HG03060 (cell line): ENCODE results near the gene ARPC4.
"Not testable (repeated sequence)": the region's sequence is repeated elsewhere in the genome, so short reads cannot be mapped to it uniquely, and the experiment has no call there.

Experiments
- ATAC-seq: cut with Tn5 transposase; IDR thresholded peaks from one replicate; pipeline ENCODE4 v1.9.1; 2021; ENCODE audit warnings: low read depth, moderate number of reproducible peaks; ENCODE audit not compliant: unreplicated experiment

Gene ARPC4

GRCh38 chr3:9848860-9849259 is 56.0 kb downstream of the ARPC4 start:
- ATAC-seq = not testable (repeated sequence)

DNA sequence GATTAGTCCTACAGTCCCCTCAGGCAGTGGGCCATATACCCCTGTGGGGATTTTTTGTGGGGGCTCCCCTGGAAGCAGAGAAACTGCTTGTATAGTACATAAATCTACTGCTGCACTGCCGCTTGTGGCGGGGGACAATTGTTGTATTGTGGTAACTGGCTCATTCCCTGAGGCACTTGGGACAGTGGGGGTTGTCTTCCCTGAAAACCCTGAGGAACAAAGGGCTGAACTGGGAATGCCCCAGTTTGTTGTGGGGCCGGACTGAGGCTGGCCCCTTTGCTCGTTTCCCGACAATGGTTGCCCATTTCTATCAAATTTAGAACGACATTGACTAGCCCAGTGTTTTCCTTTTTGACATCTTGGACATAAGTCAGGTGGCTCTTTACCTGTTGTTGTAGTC is 58.5 kb downstream of the ARPC4 start:
- not testable (repeated sequence) for ATAC-seq

DNA sequence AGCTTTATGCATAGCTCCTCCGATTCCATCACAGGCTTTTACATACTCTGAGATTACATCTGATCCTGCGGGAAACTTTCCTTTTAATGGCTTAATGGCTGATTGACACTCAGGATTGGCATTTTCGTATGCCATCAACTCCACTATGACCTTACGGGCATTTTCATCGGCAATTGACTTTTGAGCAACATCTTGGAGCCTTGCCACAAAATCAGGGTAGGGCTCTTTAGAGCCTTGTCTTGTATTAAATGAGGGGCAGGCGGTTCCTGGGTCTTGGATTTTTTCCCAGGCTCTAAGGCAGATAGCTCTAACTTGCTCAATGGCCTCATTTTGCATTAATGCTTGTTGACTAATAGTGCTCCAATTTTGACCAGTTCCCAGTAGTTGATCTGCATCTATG is 59.0 kb downstream of the ARPC4 start:
- not testable (repeated sequence) for ATAC-seq

DNA sequence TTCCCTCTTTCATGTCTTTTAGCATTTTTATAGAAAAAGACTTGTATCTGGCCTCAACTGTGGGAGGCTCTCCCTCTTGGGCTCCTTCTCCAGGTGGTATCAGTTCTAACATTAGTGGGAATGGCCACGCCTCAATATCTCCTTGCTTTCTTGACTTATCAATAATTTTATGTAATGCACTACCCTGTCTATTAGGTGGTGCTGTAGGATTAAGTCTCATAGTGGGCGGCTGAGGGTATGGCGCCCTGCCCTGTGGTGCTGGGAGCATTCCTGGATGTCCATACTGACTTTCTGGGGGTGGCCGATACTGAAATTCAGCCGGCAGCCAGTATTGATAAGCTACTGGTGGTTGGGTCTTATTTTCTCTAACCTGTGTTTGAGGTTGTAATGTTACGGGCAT is 59.6 kb downstream of the ARPC4 start:
- ATAC-seq = no peak

- not testable (repeated sequence) for ATAC-seq
These were observed 61.5 kb downstream of the ARPC4 start for GRCh38 chr3:9854291-9854940.

DNA sequence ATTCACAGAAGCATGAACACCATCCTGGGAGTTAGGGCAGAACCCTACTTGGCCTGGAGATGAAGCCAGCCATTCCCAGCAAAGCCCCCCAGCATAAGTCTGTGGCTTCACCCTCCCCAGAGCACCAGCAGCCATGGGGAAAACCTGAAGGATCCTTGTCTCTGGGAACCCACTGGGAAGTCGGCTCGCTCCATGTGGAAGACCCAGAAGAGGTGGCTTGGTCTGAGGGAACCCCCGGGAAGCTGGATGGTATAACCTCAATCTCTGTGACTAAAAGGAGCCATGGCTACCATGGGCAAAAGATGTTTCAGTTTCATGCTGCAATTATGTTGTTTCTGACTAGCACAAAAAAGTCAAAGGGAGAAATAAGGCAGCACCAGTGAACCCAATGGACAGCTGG is 62.7 kb downstream of the ARPC4 start:
- no peak for ATAC-seq
